Endothelial cell (in vitro differentiated cells): ENCODE data around the gene MDK. TPM values are rescaled to one million over a fixed set of nuclear protein-coding genes. Genes with fewer than 3 reads are reported as not detected.
"Not testable (repeated sequence)": the region's sequence is repeated elsewhere in the genome, so short reads cannot be mapped to it uniquely, and the experiment has no call there.

Source experiments
- DNase-seq: peaks from one replicate; pipeline ENCODE4 v3.0.0; 2021; ENCODE audit warnings: low spot score
- H3K27ac Mint-ChIP-seq: one replicate; pipeline ENCODE4 v1.8.0; 2021; ENCODE audit warnings: mixed read lengths, inconsistent platforms; ENCODE audit not compliant: unreplicated experiment
- H3K27me3 Mint-ChIP-seq: one replicate; pipeline ENCODE4 v1.8.0; 2021; ENCODE audit warnings: mild to moderate bottlenecking, moderate library complexity, mixed read lengths, inconsistent platforms; ENCODE audit not compliant: unreplicated experiment
- H3K36me3 Mint-ChIP-seq: one replicate; pipeline ENCODE4 v1.8.0; 2021; ENCODE audit warnings: mild to moderate bottlenecking, low read depth, mixed read lengths, inconsistent platforms; ENCODE audit not compliant: unreplicated experiment
- H3K4me1 Mint-ChIP-seq: one replicate; pipeline ENCODE4 v1.8.0; 2021; ENCODE audit warnings: mild to moderate bottlenecking, mixed read lengths, inconsistent platforms; ENCODE audit not compliant: unreplicated experiment
- H3K4me3 Mint-ChIP-seq: one replicate; pipeline ENCODE4 v1.8.0; 2021; ENCODE audit warnings: mild to moderate bottlenecking, mixed read lengths, inconsistent platforms; ENCODE audit not compliant: unreplicated experiment
- H3K9me3 Mint-ChIP-seq: one replicate; pipeline ENCODE4 v1.8.0; 2021; ENCODE audit warnings: mixed read lengths, inconsistent platforms; ENCODE audit not compliant: unreplicated experiment
- total RNA-seq: library from RNA; stranded (reverse); fragmentation: NEBNext Ultra II Directional; extraction: Animal tissue kit (Norgen Biotek cat#: 25700); gene quantifications from one replicate; pipeline ENCODE4 v1.2.1, GENCODE V29; 2021; ENCODE audit not compliant: unreplicated experiment
- TF ChIP-seq, protein P1 (sequence below): fragments of 200-600 bp; sonication (generic); IDR thresholded peaks from one replicate; pipeline ENCODE4 v1.5.0; 2021; ENCODE audit warnings: antibody characterized with exemption; ENCODE audit not compliant: unreplicated experiment

The MDK gene
- total RNA-seq, 1 donor from 2014 or later, result 553 TPM

DNA sequence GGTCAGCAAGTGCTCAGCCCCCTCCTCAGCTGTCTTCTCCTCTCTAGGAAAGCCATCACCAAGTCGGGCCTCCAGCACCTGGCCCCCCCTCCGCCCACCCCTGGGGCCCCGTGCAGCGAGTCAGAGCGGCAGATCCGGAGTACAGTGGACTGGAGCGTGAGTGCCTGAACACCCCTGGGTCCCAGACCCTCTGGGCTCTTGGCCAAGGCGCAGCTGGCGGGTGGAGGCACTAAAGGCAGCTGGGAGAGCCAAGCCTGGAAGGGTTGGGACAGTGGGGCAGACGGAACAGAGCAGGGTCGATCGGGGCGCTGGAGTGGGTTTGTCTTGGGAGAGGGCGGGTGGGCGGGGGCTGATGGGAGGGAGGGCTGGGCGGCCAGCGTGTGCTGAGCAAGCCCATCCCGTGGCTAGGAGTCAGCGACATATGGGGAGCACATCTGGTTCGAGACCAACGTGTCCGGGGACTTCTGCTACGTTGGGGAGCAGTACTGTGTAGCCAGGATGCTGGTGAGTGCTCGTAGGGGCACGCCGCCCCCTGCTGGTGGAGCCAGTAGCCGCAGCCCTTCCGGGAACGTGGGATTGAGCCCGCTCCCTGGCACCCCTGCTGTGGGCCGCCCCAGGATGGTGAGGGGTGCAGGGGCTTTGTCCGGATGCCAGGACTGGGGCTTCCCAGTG lies 14.1 kb upstream of the MDK start:
- Mint-ChIP-seq H3K36me3 (peaks cover 12% of the 10 kb centered on the region), H3K4me3 (no peak overlapping the region), H3K9me3 (no peaks in the 10 kb centered on the region), H3K27me3 (peaks cover 15% of the 10 kb centered on the region), H3K4me1 (peaks cover 10% of the 10 kb centered on the region), H3K27ac (no peak overlapping the region)
- DNase-seq, result peak; percentile 80
- TF ChIP-seq, protein P1, sequence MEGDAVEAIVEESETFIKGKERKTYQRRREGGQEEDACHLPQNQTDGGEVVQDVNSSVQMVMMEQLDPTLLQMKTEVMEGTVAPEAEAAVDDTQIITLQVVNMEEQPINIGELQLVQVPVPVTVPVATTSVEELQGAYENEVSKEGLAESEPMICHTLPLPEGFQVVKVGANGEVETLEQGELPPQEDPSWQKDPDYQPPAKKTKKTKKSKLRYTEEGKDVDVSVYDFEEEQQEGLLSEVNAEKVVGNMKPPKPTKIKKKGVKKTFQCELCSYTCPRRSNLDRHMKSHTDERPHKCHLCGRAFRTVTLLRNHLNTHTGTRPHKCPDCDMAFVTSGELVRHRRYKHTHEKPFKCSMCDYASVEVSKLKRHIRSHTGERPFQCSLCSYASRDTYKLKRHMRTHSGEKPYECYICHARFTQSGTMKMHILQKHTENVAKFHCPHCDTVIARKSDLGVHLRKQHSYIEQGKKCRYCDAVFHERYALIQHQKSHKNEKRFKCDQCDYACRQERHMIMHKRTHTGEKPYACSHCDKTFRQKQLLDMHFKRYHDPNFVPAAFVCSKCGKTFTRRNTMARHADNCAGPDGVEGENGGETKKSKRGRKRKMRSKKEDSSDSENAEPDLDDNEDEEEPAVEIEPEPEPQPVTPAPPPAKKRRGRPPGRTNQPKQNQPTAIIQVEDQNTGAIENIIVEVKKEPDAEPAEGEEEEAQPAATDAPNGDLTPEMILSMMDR, result peak; percentile 87

DNA sequence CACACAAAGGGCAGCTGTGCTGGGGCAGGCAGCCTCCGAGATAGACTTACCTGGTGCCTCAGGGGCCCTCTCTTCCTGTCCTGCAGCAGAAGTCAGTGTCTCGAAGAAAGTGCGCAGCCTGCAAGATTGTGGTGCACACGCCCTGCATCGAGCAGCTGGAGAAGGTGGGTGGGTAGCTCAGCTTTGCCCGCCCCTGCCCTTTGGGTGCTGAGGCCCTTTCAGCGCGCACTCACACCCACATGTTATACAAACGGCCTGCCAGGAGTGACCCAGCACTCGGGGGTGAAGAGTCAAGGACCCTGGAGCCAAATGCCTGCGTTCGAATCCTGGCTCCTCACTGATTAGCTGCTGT lies 13.6 kb upstream of the MDK start:
- H3K36me3 Mint-ChIP-seq, result peaks cover 12% of the 10 kb centered on the region
- H3K27ac Mint-ChIP-seq, result no peak overlapping the region
- H3K27me3 Mint-ChIP-seq, result peaks cover 15% of the 10 kb centered on the region
- no peak overlapping the region for H3K4me3 Mint-ChIP-seq
- H3K9me3 Mint-ChIP-seq, result no peaks in the 10 kb centered on the region
- no peak for DNase-seq
- H3K4me1 Mint-ChIP-seq, result peaks cover 5% of the 10 kb centered on the region
- TF ChIP-seq, protein P1, result no peak

DNA sequence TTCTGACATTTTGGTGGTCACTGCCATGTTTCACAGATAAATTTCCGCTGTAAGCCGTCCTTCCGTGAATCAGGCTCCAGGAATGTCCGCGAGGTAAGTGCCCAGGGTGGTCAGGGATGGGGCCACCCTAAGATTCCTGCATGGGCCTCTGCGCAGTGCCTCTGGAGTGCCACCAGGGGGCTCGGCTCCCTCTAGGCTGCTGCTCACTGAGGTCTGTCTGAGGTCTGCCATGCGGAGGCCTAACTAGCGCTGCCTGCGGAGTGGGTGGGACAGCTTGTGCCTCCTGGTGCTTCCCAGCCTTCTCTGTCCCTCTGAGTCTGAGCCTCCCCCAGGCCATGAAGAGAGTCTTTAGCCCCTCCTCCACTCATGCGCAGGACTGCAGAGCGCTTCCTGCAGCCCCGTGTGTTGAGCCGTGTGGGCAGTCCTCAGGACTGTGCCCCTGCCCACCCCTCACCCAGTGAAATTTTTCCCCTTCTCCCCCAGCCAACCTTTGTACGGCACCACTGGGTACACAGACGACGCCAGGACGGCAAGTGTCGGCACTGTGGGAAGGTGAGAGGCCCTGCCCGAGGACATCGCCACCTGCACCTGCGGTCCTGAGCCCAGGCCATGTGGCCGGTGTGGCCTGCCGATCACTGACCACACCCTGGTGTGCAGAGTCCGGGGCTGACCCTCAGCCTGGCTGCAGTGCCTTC lies 11.9 kb upstream of the MDK start:
- no peaks in the 10 kb centered on the region for H3K4me1 Mint-ChIP-seq
- peaks cover 17% of the 10 kb centered on the region for H3K27me3 Mint-ChIP-seq
- H3K27ac Mint-ChIP-seq, result no peak overlapping the region
- no peaks in the 10 kb centered on the region for H3K9me3 Mint-ChIP-seq
- H3K36me3 Mint-ChIP-seq, result peaks cover 12% of the 10 kb centered on the region
- peak; percentile 71 for DNase-seq
- TF ChIP-seq, protein P1, result peak; percentile 83
- H3K4me3 Mint-ChIP-seq, result no peak overlapping the region

DNA sequence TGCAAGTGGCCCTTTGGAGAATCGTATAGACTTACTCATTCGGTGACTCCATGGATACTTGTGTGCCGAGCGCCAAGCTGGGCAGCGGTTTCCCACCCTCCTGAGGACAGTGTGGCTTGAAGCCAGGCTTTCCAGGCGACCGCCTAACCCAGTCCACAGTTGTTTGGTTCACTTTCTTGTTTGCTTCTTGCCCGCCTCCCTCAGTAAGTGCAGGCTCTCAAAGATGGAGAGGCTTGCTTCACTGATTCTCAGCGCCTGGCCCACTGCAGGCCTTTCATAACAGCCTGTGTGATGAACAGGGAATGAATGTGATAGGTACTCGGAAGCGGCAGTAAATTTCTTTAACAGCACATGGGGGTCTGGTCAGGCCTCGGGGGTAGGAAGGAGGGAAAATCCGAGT lies 11.2 kb upstream of the MDK start:
- Mint-ChIP-seq H3K4me1 (no peaks in the 10 kb centered on the region), H3K27ac (no peak overlapping the region)
- DNase-seq, result no peak

DNA sequence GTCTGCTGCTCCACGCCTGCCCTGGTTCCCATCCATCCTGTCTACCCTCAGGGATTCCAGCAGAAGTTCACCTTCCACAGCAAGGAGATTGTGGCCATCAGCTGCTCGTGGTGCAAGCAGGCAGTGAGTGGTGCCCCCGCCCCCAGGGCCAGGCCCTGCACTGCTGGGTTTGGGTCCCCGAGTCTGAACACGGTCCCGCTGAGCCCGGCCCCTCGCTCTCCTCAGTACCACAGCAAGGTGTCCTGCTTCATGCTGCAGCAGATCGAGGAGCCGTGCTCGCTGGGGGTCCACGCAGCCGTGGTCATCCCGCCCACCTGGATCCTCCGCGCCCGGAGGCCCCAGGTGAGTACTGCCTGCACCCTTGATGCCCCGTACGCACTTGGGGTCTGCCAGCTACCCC lies 10.2 kb upstream of the MDK start:
- peaks cover 10% of the 10 kb centered on the region for H3K27me3 Mint-ChIP-seq
- not testable (repeated sequence) for H3K9me3 Mint-ChIP-seq, DNase-seq, H3K27ac Mint-ChIP-seq, H3K4me3 Mint-ChIP-seq, H3K4me1 Mint-ChIP-seq
- H3K36me3 Mint-ChIP-seq, result peaks cover 16% of the 10 kb centered on the region

More for the DNA sequence above, 11.2 kb upstream of the MDK start:
- Mint-ChIP-seq H3K36me3 (peaks cover 16% of the 10 kb centered on the region), H3K9me3 (no peaks in the 10 kb centered on the region), H3K27me3 (peaks cover 13% of the 10 kb centered on the region), H3K4me3 (peak overlapping the region; percentile 11)
- TF ChIP-seq, protein P1, result no peak
